DOHH2 (cell line): ENCODE measurements around the gene SOX5.

Source experiments
- EZH2phosphoT487 ChIP-seq: fragments of 200-600 bp; sonication (generic); IDR thresholded peaks from 2 replicates; pipeline ENCODE4 v1.6.1; 2017; ENCODE audit warnings: borderline replicate concordance, mild to moderate bottlenecking, antibody characterized with exemption, low read length, moderate library complexity, mixed read lengths
- TF ChIP-seq, protein P1 (sequence below): fragments of 200-600 bp; sonication (generic); IDR thresholded peaks from one replicate; pipeline ENCODE4 v1.5.1; 2014; ENCODE audit warnings: antibody characterized with exemption, mild to moderate bottlenecking, low read depth, low read length; ENCODE audit not compliant: poor library complexity, severe bottlenecking

DNA sequence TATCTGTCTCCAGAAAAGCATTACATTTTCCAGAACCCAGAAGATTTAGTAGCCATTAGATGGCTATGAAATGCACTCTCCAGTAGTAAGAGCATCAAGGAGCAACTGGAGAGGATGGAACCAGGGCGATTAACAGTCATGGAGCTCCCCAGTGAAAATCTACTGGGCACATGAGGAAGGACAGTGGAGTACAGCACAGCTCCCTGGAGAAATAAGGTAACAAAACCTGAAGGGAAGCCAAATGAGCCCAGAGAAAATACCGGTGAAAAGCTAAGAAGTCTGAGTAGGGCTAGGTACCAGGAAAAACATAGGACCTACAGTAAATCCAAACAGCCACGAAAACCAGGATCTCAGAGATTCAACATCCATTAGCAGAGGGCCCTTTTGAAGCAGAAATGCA is 21.6 kb downstream of the SOX5 start:
- TF ChIP-seq, protein P1, sequence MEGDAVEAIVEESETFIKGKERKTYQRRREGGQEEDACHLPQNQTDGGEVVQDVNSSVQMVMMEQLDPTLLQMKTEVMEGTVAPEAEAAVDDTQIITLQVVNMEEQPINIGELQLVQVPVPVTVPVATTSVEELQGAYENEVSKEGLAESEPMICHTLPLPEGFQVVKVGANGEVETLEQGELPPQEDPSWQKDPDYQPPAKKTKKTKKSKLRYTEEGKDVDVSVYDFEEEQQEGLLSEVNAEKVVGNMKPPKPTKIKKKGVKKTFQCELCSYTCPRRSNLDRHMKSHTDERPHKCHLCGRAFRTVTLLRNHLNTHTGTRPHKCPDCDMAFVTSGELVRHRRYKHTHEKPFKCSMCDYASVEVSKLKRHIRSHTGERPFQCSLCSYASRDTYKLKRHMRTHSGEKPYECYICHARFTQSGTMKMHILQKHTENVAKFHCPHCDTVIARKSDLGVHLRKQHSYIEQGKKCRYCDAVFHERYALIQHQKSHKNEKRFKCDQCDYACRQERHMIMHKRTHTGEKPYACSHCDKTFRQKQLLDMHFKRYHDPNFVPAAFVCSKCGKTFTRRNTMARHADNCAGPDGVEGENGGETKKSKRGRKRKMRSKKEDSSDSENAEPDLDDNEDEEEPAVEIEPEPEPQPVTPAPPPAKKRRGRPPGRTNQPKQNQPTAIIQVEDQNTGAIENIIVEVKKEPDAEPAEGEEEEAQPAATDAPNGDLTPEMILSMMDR = no peak
- TF ChIP-seq EZH2phosphoT487 = no peak
